G401 (cell line): Measurements from ENCODE around the gene CCL26. TPM values are rescaled to one million over a fixed set of nuclear protein-coding genes. Genes with fewer than 3 reads are reported as not detected.
"Not testable (repeated sequence)": the region's sequence is repeated elsewhere in the genome, so short reads cannot be mapped to it uniquely, and the experiment has no call there.

Experiments used
- DNase-seq: peaks from one replicate; pipeline ENCODE4 v3.0.0-alpha.2; 2015; ENCODE audit warnings: low spot score
- in situ Hi-C: cut with HindIII; loops from 2 replicates; pipeline ENCODE4 v1.10.0; 2016; ENCODE audit warnings: low sequenced_read_pairs, mixed read lengths
- total RNA-seq: library from RNA; depleted of rRNA; stranded (reverse); fragments of >200 nt; shearing (Covaris generic); gene quantifications from 2 replicates; pipeline ENCODE4 v1.2.3, GENCODE V29; 2014

CCL26 gene
- total RNA-seq, 1 experiment from 2014 or later = not detected

DNA sequence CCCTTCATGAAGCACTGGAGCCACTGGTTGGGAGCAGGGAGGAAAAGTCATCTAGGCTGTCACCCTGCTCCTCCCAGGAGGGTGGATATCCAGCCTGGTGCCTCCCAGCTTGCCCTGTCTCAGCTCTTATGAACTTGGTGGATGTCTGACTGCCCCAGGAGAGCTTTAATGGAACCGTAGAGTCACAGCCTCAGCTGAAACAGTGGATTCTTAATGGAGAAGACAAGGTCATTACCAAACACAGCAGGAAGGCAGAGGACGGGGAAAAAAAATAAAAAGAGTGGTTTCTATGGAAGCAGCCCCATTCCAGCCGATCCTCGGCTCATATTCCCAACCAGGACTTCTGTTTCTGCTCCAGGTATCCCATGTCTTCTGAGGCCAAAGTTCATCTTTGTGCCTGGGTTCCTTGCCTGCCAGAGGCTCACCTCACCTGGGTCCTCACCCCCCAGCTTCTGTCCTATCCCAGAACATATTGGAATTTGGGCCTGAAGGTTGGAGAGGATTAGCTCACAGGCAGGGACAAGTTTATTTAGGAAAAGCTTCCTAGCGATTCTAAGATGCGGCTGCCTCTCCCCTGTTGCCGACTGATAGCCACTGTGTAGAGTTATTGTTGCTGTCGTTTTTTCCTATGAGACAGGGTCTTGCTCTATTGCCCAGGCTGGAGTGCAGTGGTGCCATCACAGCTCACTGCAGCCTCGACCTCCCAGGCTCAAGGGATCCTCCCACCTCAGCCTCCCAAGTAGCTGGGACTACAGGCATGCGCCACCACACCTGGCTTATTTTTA, 15.6 kb downstream of the CCL26 start:
- DNase-seq = no peak
- in situ Hi-C loops = loop anchor here (25.0 kb wide), 2 partner anchors 94 to 169 kb away; no protein-coding TSS in a partner anchor

DNA sequence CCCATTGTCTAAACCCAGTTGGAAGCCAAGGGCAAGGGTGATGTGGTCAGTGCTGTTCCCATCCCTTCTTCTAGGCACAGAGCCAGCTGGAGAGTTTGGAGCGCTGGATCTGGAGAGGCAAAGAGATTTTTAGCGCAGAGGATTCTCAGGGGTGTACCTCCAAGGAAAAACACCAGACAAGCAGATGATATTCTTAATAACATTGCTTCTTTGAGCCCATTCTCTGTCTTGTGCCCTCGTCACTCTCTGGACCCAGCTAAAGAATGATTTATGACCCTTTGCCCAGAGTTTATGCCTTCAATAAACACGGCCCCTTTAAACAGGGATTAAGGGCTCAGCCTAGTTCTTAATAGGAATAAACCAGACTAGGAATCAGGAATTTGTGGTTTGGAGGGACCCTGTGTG, 28.6 kb downstream of the CCL26 start:
- in situ Hi-C loops = no loop called here
- no peak for DNase-seq

DNA sequence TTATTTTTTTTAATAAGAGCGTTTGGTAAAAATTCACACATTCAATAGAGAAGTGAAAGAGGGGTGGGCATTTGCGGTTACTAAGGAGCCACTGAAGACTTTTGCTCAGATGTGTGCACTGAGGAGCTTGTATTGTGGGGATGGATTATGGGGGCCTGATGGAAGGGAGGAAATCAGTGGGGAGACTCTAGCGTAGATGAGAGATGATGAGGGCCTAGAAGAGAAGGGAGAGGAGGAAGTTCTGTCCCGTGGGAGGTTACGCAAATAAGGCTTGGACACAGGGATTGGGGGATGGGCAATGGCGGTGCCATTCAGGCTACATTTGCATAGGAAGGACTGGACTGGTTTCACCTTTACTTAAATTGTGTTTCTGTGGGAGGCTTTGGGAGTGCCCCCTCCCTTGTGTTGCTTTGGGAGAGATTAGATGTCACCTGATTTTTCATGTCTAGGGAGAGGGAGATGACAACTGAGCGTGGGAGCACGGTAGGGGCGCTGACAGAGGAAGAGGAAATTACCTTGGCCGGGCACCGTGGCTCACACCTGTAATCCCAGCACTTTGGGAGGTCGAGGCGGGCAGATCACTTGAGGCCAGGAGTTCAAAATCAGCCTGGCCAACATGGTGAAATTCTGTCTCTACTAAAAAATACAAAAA, 31.0 kb downstream of the CCL26 start:
- DNase-seq = no peak
- in situ Hi-C loops = no loop called here

DNA sequence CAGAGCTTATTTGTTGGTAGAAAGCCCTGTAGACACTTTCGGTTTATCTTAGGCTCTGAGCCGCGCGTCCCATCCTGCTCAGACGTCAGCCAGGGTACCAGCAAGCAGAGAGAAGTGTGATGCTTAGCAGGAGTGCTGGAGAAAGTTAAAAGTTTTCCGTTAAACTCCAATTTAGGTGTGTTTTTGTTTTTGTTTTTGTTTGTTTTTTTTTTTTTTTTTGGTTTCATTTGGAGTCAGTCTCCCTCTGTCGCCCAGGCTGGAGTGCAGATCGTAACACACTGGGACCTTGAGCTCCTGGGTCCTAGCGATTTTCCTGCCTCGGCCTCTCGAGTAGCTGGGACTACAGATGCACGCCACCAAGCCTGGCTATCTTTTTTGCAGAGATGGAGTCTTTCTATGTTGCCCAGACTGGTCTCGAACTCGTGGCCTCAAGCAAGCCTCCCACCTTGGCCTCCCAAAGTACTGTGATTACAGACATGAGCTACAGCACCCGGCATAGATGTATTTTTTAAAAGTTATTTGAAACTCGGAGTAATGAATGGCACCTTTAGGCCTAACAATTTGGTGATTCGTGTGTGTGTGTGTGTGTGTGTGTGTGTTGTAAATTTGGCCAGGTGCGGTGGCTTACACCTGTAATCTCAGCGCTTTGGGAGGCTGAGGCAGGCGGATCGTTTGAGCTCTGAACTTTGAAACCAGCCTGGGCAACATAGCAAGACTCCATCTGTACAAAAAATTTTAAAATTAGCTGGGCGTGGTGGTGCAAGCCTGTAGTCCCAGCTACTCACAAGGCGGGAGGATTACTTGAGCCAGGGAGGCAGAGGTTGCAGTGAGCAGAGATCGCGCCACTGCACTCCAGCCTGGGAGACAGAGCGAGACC, 32.0 kb downstream of the CCL26 start:
- in situ Hi-C loops = no loop called here
- DNase-seq = no peak

DNA sequence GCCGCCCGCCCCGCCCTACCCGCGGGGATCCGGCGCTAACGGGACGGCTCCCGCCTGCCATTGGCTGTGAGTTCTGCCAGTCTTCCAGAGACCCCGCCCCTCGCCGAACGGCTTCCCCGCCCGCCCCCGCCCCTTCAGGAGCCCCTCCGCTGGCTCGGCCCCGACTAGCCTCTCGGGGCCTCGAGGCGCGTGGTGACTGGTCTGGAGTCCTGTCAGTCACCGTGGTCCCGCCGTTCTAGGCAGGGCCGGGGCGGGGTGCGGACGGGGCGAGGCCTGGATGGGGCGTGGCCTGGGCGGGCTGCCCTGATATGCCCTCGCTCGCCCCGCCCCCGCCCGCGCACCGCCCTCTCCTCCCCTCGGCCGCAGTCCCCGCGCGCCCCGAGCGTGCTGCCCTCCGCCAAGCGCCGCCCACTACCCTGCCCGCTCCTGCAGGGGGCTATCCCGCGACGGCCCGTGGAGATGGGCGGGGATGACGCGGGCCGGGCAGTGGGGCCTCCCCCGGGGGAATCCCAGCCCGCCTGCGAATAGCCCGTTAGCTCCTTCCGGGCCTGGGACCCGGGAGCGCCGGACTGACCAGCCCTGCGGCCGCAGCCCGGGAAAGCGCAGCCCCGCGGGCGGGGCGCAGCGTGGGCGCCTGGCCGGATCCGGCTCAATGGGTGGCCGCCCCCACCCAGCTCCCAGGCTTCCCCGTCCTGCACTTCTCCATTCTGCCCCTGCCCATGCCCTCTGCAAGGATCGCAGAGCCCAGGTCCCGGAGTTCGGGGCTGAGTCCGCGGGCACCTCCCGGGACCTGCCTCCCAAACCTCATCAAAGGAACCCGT, 32.8 kb downstream of the CCL26 start:
- peak; percentile 99 for DNase-seq
- in situ Hi-C loops = no loop called here

DNA sequence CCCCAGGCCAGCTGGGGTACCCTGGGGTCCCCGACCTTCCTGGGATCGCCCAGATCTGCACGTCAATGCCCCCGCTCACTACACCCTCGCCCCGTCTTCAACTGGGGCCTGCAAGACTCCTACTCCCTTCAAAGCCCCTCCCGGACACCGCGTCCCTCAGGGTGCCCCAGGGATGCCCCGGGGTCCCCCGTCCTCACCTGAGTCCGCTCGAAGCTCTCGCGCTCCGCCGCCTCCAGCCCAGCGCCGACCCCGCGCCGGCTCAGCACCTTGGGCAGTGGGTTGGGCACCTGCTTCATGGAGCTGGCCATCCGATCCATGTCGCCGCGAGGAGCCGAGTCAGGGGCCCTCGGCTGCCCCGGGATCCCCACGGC, 33.4 kb downstream of the CCL26 start, which contains the start of gene HIP1:
Gene HIP1 (minus strand): TSS at position 338 of the 371 bp plus-strand sequence. CDS start 21 bp downstream, at position 317.
- no peak for DNase-seq
- in situ Hi-C loops = no loop called here

DNA sequence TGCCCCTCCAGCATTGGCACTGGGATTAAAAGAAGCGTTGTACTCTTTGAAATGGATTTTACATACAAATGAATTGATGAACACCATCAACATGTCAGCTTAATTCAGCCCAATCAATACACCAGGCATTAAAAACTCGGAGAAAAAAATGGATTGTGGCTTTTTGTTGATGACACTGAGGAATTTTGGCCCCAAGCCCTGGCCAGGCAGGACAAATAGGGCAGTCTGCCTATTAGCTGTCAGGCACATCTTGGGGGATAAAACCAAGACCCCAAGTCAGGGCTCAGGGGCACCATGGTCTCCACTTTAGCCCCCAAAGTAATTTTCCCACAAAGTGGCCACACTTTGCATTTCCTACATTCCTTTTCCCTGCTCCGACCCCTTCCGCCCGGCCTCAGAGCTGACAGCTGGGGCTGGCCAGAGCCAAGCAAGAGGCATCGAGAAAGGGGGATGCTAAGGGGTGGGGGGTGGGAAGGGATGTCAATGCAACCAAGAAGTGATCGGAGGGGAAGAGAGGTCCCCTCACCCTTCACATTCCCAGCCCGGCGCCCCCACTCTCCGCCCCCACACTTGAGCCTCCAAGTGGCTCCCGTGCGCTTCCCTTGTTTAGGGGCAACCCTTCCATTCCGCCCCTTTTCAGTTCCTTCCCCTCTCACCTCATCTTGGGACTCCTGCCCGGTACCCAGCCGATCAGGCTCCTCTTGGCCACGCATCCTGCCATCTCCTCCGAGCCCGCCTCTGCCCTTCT, 34.0 kb downstream of the CCL26 start:
- in situ Hi-C loops = no loop called here
- peak; percentile 46 for DNase-seq

DNA sequence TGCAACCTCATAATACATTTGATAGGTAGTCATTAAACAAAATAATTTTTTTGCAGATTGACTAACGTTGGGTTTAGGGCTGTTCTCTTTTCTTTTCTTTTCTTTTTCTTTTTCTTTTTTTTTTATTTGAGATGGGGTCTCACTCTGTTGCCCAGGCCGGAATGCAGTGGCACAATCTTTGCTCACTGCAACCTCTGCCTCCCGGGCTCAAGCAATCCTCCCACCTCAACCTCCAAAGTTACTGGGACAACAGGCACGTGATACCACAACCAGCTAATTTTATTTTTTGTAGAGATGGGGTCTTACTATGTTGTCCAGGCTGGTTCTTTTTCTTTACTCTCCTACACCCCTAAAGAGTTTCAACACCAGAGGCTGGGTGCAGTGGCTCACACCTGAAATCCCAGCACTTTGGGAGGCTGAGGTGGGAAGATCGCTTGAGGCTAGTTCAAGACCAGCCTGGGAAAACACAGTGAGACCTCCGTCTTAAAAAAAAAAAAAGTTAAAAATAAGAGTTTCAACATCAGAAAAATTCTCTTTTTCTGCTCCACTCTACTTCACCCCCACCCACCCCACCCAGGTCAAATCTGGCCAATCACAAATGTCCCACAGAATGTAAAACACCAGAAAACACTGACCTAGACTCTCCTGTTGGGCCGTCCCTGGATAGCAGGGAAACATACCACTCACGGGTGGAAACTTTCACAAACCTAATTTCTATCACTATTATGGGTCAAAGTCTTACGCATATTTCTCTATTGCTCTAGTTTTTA, 36.2 kb downstream of the CCL26 start:
- in situ Hi-C loops = no loop called here
- no peak for DNase-seq

DNA sequence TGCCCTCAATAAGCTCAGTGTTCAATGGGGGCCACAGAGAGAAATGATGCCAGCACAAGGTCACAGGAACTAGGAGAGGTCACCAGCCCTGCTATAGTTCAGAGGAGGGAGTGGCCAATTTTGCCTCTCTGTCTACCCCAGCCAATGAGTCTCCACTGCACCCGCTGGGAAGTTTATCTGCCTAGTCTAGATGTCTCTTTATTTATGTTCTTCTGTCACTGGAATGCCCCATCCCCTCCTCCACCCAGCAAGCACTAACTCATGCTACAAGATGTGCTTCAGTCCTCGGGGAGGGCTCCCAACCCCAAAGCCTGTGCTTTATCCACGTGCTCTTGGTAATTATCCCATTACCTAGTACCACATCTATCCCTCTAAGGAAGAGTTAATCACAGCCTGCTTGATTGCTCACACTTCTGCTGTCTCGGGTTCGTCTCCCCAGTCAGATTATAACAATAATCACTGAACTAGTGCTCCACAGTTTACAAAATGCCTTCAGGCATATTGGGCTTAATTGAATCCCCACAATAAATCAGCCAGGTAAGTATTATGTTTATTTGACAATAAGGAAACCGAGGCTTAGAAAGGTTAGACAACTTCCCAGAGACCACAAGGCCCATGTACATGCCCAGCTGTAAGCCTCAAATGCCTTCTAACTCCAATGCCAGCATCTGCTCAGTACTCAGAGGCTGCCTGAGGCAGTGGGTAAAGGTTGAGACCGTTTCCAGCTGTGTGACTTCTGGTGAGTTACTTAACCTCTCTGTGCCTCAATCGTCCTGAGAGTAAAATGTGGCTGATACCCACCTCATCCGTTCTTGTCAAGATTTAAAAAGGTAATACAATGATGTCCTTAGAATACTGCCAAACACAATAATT, 37.2 kb downstream of the CCL26 start:
- no peak for DNase-seq
- in situ Hi-C loops = no loop called here

DNA sequence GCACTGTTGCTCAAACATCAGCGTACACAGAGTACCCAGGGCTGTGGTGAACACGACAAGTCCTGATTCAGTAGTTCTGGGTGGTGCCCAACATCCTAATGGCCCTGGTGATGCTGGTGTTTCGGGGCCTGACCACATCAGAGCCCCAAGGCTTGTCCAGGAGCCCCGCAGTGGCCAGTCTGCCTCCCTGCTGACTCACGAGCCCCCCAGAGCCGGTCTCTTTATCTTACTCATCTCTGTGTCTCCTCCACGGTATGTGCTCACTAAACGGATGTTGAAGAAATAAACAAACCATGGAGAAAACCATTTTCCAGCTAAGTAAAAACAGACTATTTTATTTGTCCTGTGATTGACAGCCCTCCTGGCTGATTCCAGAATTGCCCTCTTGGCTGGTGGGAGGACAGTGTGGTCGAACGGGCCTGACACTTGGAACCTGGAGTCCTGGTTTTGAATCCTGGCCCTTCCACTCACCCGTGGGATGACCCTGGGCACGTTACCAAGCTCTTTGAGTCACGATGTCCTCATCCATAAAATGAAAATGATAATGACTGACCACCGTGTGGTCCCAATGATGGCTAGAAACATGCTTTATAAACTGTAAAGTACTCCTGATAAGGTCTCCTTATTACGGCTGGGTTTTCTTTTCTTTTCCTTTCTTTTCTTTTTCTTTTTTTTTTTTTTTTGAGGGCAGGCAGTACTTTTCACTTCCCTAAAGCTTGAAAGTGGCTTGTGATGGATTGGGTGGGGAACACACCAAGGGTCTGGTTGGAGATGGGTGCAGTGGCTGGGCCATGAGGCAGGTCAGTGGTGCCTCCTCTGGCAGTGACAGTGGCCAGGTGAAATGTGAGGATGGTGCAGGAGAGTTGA, 39.0 kb downstream of the CCL26 start:
- DNase-seq = no peak
- in situ Hi-C loops = no loop called here

DNA sequence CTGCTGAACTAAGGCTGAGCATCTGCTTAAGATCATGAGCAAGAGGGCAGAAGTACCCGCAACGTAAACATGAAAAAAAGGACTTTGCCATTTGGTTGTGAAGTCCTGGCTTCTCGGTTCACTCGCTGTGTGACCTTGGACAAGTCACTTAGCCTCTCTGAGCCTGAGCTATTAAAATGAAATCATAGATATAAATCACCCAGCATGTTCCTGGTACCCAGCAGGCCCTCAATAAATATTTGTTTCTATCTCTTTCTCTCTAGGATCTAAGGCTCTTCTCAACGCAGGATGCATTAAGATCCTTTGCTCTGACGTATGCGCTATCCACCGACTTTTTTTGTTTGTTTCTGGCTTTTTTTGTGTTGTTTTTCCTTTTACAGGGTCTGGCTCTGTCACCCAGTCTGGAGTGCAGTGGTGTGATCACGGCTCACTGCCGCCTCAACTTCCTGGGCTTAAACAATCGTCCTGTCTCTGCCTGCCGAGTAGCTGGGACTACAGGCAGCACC, 39.9 kb downstream of the CCL26 start:
- DNase-seq = no peak
- in situ Hi-C loops = no loop called here

DNA sequence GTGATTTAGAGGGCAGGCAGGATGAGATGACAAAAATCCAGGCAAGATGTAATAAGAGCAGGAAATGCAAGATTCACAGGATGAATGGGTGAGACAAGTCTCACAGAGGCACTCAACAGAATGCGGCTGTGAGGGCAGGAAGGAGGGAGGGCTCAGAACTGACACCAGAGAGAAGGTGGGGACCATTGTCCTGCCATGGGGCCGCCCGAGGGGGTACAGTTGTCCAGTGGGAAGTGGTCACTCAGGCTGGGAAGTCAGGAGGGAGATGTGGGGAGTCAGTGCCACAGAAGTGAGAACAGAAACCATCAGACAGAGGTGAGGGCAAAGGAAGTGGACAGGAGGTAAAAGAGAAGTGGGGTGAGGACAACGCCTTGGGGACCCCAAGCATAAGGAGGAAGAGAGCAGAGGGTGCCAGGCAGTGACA, 42.1 kb downstream of the CCL26 start:
- no peak for DNase-seq
- in situ Hi-C loops = no loop called here

DNA sequence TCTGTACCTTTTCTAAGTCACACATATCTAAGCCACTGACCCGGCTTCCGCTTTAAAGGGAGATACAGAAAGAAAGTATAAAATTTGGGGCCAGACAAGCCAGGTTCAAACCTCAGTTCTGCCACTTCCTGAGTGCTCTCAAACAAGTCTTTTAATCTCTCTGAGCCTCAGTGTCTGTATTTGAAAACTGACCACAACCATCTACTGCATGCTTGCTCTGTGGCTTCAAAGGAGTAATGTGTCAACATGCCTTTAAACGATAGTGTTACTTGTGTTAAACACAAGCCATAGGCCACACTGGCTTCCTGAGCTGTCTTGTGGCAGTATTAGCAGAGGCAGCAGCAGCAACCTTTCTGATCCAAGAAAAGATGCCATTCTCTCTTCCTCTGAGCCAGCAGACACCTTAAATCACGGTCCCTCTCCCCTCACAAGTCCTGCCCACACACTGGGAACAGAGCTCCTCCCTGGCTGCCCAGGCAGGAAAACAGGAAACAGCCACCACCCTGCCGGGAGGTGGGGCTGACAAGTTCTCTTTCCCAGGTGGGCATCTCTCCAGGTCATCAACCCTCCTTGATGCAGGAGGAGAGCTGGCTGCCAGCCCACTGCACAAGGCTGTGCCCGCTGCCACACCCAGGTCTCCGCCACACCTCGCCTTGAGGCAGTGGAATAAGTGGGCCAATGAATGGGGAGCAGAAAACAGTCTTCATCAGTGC, 44.0 kb downstream of the CCL26 start:
- in situ Hi-C loops = no loop called here
- DNase-seq = peak; percentile 39

DNA sequence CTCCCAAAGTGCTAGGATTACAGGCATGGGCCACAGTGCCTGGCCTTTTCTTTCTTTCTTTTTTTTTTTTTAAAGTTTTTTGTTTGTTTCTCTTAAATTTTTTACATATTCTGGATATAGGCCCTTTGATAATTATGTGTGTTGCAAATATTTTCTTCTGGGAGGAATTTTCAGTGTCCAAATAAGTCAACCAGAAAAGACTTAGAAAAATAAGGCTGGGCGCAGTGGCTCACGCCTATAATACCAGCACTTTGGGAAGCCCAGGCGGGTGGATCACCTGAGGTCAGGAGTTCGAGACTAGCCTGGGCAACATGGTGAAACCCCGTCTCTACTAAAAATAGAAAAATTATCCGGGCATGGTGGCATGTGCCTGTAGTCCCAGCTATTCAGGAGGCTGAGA, 44.7 kb downstream of the CCL26 start:
- in situ Hi-C loops = not testable (repeated sequence)

DNA sequence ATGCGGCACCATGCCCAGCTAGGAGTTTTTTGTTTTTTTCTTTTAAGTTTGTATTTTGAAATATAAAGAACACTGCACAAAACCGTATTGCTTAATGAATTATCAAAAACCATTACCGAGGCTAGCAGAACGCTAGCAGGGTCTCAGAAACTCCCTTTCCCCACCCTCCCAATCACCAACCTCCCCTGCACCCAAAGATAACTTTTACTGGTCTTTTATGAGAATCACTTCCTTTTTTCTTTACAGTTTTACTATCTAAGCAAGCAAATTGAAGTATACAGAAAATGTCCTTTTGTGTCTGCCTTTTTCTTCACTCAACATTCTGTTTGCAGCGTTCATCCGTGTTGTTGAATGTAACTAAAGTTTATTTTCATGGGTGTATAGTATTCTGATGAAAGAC, 46.7 kb downstream of the CCL26 start:
- no peak for DNase-seq
- in situ Hi-C loops = no loop called here

More for the DNA sequence above, 44.7 kb downstream of the CCL26 start:
- not testable (repeated sequence) for DNase-seq
